Endothelial cell of umbilical vein (primary cell): ENCODE measurements around the gene GNB1. TPM values are rescaled to one million over a fixed set of nuclear protein-coding genes. Genes with fewer than 3 reads are reported as not detected.
"Not testable (repeated sequence)": the region's sequence is repeated elsewhere in the genome, so short reads cannot be mapped to it uniquely, and the experiment has no call there.

Experiments used
- BruUV-seq: library from RNA; stranded (reverse); fragments of 400-500 nt; replicated peaks from 2 replicates; lab custom pipeline; 2021; lab: Mats Ljungman, UMichigan
- CTCF ChIA-PET: fragments of 300-600, 350-600 bp; sonication (Branson Sonifier 250); formaldehyde crosslinking; loops from one replicate; lab custom pipeline; 2021; ENCODE audit warnings: antibody characterized with exemption, inconsistent platforms; lab: Charles Lee
- POLR2A ChIA-PET: fragments of 300-600, 350-600 bp; sonication (Branson Sonifier 250); formaldehyde crosslinking; loops from one replicate; lab custom pipeline; 2021; ENCODE audit warnings: antibody characterized with exemption, inconsistent platforms; lab: Charles Lee
- DNase-seq: peaks from one replicate; pipeline ENCODE4 v3.0.0-alpha.2; 2011; ENCODE audit warnings: low read depth, low spot score
- FAIRE-seq: peaks from 2 replicates; lab custom pipeline; 2011; peaks lifted over from hg19 to GRCh38; lab: Jason Lieb, UNC
- H2AFZ ChIP-seq: 2 replicates; pipeline ENCODE4 v1.6.0; 2012; ENCODE audit warnings: low read depth, low read length, control low read depth, inconsistent platforms
- H3K27ac ChIP-seq: 2 replicates; pipeline ENCODE4 v1.5.1; 2011; ENCODE audit warnings: low read depth, mild to moderate bottlenecking, control low read depth, low read length, moderate library complexity; ENCODE audit not compliant: insufficient read depth
- H3K27me3 ChIP-seq, 2 experiments: 2 replicates each; pipeline versions ENCODE4 v1.6.0 to v1.6.1; 2011; ENCODE audit warnings: low read length in 2 of 2, mixed read lengths in 1 of 2; ENCODE audit not compliant: control insufficient read depth in 2 of 2, insufficient read depth in 2 of 2
- H3K36me3 ChIP-seq, 2 experiments: 2 replicates in 1 of 2; 3 replicates in 1 of 2; pipeline ENCODE4 v1.5.1; 2011; ENCODE audit warnings: low read length in 2 of 2, mild to moderate bottlenecking in 1 of 2, moderate library complexity in 1 of 2; ENCODE audit not compliant: control insufficient read depth in 2 of 2, insufficient read depth in 2 of 2; ENCODE audit errors: extremely low read depth in 1 of 2
- H3K4me1 ChIP-seq: 3 replicates; pipeline ENCODE4 v1.5.1; 2011; ENCODE audit warnings: mild to moderate bottlenecking, low read length; ENCODE audit not compliant: control insufficient read depth, insufficient read depth; ENCODE audit errors: extremely low read depth
- H3K4me2 ChIP-seq: 2 replicates; pipeline ENCODE4 v1.6.1; 2011; ENCODE audit warnings: low read length, control low read depth, mixed read lengths; ENCODE audit not compliant: insufficient read depth
- H3K4me3 ChIP-seq, 3 experiments: fragments of 200-600 bp in 1 of 3; sonication (generic), shearing (Covaris generic) in 1 of 3; replicated peaks in 1 of 3; 2 replicates each; pipeline ENCODE4 v1.5.1; 2011 to 2016; ENCODE audit warnings: control low read depth in 3 of 3, low read length in 3 of 3, mild to moderate bottlenecking in 2 of 3, inconsistent platforms in 1 of 3, low read depth in 1 of 3, moderate library complexity in 1 of 3; ENCODE audit not compliant: insufficient read depth in 1 of 3
- H3K79me2 ChIP-seq: 2 replicates; pipeline ENCODE4 v1.6.0; 2012; ENCODE audit warnings: low read length, inconsistent platforms; ENCODE audit not compliant: control insufficient read depth, insufficient read depth
- H3K9ac ChIP-seq: replicated peaks from 2 replicates; pipeline ENCODE3; 2011; ENCODE audit warnings: low read length, control low read depth; ENCODE audit not compliant: insufficient read depth; ENCODE audit errors: extremely low read depth
- H3K9me1 ChIP-seq: replicated peaks from 3 replicates; pipeline ENCODE4 v1.6.0; 2011; ENCODE audit warnings: mild to moderate bottlenecking, low read length; ENCODE audit not compliant: control insufficient read depth, insufficient read depth; ENCODE audit errors: extremely low read depth
- H3K9me3 ChIP-seq: replicated peaks from 2 replicates; pipeline ENCODE4 v1.5.1; 2012; ENCODE audit warnings: low read length, inconsistent platforms; ENCODE audit not compliant: control insufficient read depth, insufficient read depth
- H4K20me1 ChIP-seq: replicated peaks from 2 replicates; pipeline ENCODE3; 2011; ENCODE audit warnings: mild to moderate bottlenecking, low read length; ENCODE audit not compliant: control insufficient read depth, insufficient read depth; ENCODE audit errors: extremely low read depth
- EZH2 ChIP-seq: IDR thresholded peaks from 2 replicates; pipeline ENCODE4 v1.6.1; 2012; ENCODE audit warnings: borderline replicate concordance, low read depth, mild to moderate bottlenecking, moderate library complexity, low read length, inconsistent platforms; ENCODE audit not compliant: severe bottlenecking
- FOS ChIP-seq: IDR thresholded peaks from 2 replicates; pipeline ENCODE4 v1.6.1; 2011; ENCODE audit warnings: mild to moderate bottlenecking, low read length, moderate library complexity, borderline replicate concordance; ENCODE audit not compliant: insufficient read depth
- JUN ChIP-seq: IDR thresholded peaks from 2 replicates; pipeline ENCODE4 v1.6.1; 2011; ENCODE audit warnings: borderline replicate concordance, low read depth; ENCODE audit not compliant: insufficient read length, insufficient read depth
- MAX ChIP-seq: IDR thresholded peaks from 2 replicates; pipeline ENCODE4 v1.6.1; 2011; ENCODE audit not compliant: insufficient read depth, insufficient read length
- POLR2A ChIP-seq: IDR thresholded peaks from 2 replicates; pipeline ENCODE4 v1.6.1; 2012; ENCODE audit warnings: low read depth, mild to moderate bottlenecking, control low read depth, low read length
- dilution Hi-C: fragments of 300-500 bp; cut with MboI; formaldehyde crosslinking; loops from one replicate; pipeline ENCODE4 v1.15.0; 2019; ENCODE audit warnings: low sequenced_read_pairs; ENCODE audit not compliant: extremely low pct_ligation_motif_present
- intact Hi-C: fragments of 100-400 bp; cut with micrococcal nuclease; formaldehyde crosslinking; loops from one replicate; pipeline ENCODE4 v1.10.0; 2022
- polyA plus RNA-seq, 4 experiments: library from polyadenylated mRNA; depleted of rRNA in 3 of 4; stranded (reverse) in 3 of 4; unstranded in 1 of 4; fragments of >200 nt; gene quantifications; 2 replicates each; pipeline versions ENCODE4 v1.2.1 to v1.2.3, GENCODE V29; 2011 to 2012; ENCODE audit warnings: missing spikeins in 1 of 4
- total RNA-seq: library from RNA; stranded (reverse); gene quantifications from 2 replicates; pipeline ENCODE4 v1.2.3, GENCODE V29; 2021

Gene GNB1
- total and polyA plus RNA-seq, 2 donors (not counting 3 experiments of a cell fraction or from before 2014, with no cell fraction given) = 501 to 529 TPM

DNA sequence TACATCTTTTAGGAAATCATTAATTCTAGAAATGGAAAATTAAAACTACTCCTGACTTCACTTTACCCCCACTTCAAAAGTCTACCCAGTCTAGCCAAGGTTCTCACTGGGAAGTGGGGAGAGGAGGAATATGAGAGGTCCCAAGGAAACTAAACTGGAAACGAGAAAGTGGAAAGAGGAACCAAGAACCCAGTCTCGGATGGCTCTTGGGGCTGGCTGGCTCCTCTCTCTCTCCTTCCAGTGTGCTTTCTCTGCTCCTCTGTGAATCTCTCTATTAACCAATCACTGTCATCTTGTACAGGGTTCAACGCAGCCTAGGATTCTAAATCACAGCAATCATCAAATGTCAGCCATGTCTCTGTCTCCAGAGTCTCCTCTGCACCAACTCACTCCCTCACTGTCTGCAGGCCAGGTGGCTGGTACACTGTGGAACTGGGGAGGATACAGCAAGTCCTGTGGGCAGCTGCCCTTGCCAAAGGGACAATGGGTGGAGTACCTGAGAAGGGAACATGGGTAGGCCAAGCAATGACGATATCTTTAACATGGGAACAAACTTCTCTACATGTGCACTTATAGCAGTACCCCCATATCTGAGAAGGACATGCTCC, 33.7 kb downstream of the GNB1 start:
- peaks cover 28% of the 10 kb centered on the region for H3K4me1 ChIP-seq
- intact Hi-C loops (no loop called here), dilution Hi-C loops (no loop called here)
- FAIRE-seq (no peak), DNase-seq (no peak)
- peaks cover 13% of the 10 kb centered on the region for H4K20me1 ChIP-seq
- ChIA-PET POLR2A (no interaction called here), CTCF (interaction anchor here (1.9 kb wide), 1 partner anchor 49 kb away, joined by 26 read pairs; no protein-coding TSS in a partner anchor)
- H3K4me3 ChIP-seq = no peak overlapping the region
- H3K9ac ChIP-seq = no peak overlapping the region
- no peak overlapping the region for H2AFZ ChIP-seq
- no peaks in the 10 kb centered on the region for H3K27me3 ChIP-seq
- H3K9me3 ChIP-seq = no peaks in the 10 kb centered on the region
- peak overlapping the region; percentile 3 for H3K27ac ChIP-seq
- H3K9me1 ChIP-seq = no peaks in the 10 kb centered on the region
- peaks cover 98% of the 10 kb centered on the region for H3K79me2 ChIP-seq
- peaks cover 2% of the 10 kb centered on the region in 2 experiments for H3K36me3 ChIP-seq
- no TSS peak for BruUV-seq
- TF ChIP-seq EZH2 = no peak
- no peak for TF ChIP-seq FOS
- TF ChIP-seq MAX = no peak
- TF ChIP-seq JUN = no peak
- no peak for TF ChIP-seq POLR2A
- no peak overlapping the region for H3K4me2 ChIP-seq

DNA sequence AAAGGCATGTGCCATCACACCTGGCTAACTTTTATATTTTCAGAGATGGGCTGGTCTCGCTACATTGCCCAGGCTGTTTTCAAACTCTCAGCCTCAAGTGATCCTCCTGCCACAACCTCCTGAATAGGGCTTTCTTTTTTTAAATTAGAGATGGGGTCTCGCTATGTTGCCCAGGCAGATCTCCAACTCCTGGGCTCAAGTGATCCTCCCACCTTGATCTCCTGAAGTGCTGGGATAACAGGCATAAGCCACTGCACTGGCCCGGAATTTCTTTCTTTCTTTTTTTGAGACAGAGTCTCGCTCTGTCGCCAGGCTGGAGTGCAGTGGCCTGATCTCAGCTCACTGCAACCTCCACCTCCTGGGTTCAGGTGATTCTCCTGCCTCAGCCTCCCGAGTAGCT, 34.7 kb downstream of the GNB1 start:
- CTCF ChIA-PET, BruUV-seq, dilution Hi-C loops: not testable (repeated sequence)

More for the DNA sequence above, 34.7 kb downstream of the GNB1 start:
- H3K4me3 ChIP-seq, H3K9me1 ChIP-seq, H3K36me3 ChIP-seq, H3K9me3 ChIP-seq, FAIRE-seq, H3K27me3 ChIP-seq, intact Hi-C loops, H2AFZ ChIP-seq, POLR2A ChIA-PET, H3K27ac ChIP-seq, DNase-seq, H3K9ac ChIP-seq, H3K4me2 ChIP-seq: not testable (repeated sequence)
- Histone ChIP-seq H4K20me1 (peaks cover 13% of the 10 kb centered on the region), H3K79me2 (peaks cover 98% of the 10 kb centered on the region), H3K4me1 (peaks cover 26% of the 10 kb centered on the region)
